IPS-18a (cell line): ENCODE data around the gene MAMDC2.
"Not testable (repeated sequence)": the region's sequence is repeated elsewhere in the genome, so short reads cannot be mapped to it uniquely, and the experiment has no call there.

Experiments used
- H3K27ac ChIP-seq: one replicate; pipeline ENCODE4 v1.5.1; 2013; ENCODE audit warnings: low read length
- H3K27me3 ChIP-seq: one replicate; pipeline ENCODE4 v1.6.1; 2013; ENCODE audit warnings: mild to moderate bottlenecking, low read length; ENCODE audit not compliant: control insufficient read depth, insufficient read depth
- H3K36me3 ChIP-seq: one replicate; pipeline ENCODE4 v1.6.1; 2013; ENCODE audit warnings: low read depth, low read length; ENCODE audit not compliant: control insufficient read depth
- H3K4me1 ChIP-seq: one replicate; pipeline ENCODE4 v1.6.1; 2013; ENCODE audit warnings: low read depth, low read length; ENCODE audit not compliant: control insufficient read depth
- H3K4me3 ChIP-seq: one replicate; pipeline ENCODE4 v1.5.1; 2013; ENCODE audit warnings: low read length
- H3K9ac ChIP-seq: one replicate; pipeline ENCODE4 v1.6.1; 2013; ENCODE audit warnings: mild to moderate bottlenecking, low read length, moderate library complexity
- H3K9me3 ChIP-seq: one replicate; pipeline ENCODE4 v1.6.1; 2013; ENCODE audit warnings: low read depth, low read length; ENCODE audit not compliant: control insufficient read depth

MAMDC2 gene

DNA sequence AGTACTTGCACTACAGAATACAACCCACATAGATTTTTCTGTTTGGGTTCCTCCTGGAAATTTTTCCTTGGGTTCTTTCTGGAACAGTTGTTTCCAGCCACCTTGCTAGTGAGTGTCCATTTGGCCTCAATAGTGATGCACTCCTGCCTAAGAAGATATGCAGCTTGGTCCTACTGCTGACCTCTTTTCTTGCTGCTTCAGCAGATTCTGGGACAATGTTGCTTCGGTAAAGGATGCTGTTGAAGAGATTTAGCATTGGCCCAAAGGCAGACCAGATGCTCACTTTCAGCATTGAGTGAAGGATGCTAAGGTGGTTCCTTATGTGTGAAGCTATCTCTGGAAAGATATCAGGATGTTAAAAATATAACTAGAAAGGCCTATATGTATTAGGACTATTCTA is 128.9 kb downstream of the MAMDC2 start:
- no peak overlapping the region for H3K27ac ChIP-seq
- H3K9me3 ChIP-seq: no peaks in the 10 kb centered on the region
- H3K4me3 ChIP-seq: no peak overlapping the region
- no peaks in the 10 kb centered on the region for H3K27me3 ChIP-seq
- H3K9ac ChIP-seq: no peak overlapping the region
- H3K36me3 ChIP-seq: no peaks in the 10 kb centered on the region
- H3K4me1 ChIP-seq: no peaks in the 10 kb centered on the region

DNA sequence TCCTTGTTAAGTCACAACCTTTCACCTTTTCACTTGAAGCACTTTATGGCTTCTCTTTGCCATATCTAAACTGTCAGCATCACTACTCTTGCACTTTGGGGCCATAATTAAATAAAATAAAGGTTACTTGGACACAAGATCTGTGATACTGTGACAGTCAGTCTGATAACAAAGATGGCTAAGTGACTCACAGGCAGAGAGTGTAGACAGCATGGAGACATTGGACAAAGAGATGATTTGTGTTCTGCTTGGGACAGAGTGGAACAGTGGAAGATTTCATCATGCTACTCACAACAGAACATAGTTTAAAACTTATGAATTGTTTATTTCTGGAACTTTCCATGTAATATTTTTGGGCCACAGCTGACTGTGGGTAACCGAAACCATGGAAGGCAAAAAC is 133.5 kb downstream of the MAMDC2 start:
- Histone ChIP-seq H3K36me3 (no peaks in the 10 kb centered on the region), H3K27ac (no peak overlapping the region), H3K9me3 (no peaks in the 10 kb centered on the region), H3K4me1 (no peaks in the 10 kb centered on the region), H3K9ac (no peak overlapping the region), H3K4me3 (no peak overlapping the region), H3K27me3 (no peaks in the 10 kb centered on the region)

DNA sequence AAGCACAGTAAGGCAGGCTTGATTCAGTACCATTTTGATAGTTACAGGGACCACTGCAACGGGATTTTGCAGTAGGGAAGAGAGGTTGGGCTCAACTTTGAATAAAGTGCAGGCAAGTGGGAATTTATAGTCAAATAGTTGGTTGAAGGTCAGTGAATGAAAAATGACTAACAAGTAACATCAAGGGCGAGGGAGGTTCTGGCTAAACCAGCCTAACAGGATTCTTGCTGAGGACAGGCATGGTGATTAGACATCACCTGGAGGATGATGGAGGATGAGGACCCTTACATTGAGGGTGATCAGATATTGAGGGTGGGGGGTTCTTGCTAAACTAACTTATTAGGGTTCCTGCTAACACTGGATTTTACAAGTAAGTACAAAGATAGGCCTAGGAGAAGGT is 149.1 kb downstream of the MAMDC2 start:
- Histone ChIP-seq H3K9me3 (no peaks in the 10 kb centered on the region), H3K9ac (no peak overlapping the region), H3K4me1 (no peaks in the 10 kb centered on the region), H3K4me3 (no peak overlapping the region), H3K27ac (no peak overlapping the region), H3K36me3 (no peaks in the 10 kb centered on the region), H3K27me3 (no peaks in the 10 kb centered on the region)

DNA sequence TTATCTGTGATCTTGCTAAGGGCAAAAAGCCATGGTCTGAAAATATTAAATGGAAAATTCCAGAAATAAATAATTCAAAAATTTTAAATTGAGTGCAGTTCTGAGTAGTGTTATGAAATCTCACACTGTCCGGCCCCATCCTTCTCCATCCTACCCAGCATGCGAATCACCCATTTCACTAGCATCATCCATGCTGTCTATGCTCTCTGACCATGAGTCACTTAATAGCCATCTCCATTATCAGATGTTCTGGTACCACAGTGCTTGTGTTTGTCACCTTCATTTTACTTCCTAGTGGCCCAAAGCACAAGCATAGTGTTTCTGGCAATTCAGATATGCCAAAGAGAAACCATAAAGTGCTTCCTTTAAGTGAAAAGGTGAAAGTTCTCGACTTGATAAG is 151.8 kb downstream of the MAMDC2 start:
- Histone ChIP-seq H3K4me1 (no peaks in the 10 kb centered on the region), H3K9me3 (no peaks in the 10 kb centered on the region), H3K9ac (no peak overlapping the region), H3K27ac (no peak overlapping the region), H3K4me3 (no peak overlapping the region), H3K27me3 (no peaks in the 10 kb centered on the region), H3K36me3 (no peaks in the 10 kb centered on the region)

DNA sequence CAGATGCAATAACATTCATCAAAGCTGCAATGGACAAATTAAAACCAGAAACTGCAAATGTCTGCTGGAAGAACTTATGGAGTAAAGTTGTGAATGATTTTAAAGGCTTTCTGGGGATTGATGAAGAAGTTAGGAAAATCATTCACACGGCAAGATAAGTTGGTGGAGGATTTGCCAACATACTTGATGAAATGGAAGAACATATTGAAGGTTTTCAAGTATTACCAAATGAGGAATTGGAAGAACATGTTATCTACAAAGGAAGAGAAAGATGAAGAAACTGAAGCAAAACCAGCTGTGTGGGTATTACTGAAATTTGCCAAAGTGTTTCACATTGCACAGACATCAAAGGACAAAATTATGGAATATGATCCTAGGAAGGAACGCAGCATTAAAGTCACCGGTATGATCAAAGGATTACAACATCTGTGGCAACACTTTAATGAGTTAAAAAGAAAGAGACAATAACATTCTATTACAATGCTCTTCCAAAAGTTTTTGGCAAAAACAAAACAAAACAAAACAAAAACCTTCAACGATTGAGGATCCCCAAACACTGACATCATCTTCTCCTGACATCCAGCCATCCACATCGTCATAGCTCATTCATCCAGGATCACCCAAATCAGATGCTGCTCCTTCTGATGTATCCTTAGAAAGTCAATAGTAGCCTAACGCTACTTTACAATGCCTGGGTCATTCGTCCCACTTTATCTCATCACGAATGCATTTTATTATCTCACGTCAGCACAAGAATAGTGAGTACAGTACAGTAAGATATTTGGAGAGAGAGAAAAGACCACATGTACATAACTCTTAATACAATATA is 153.8 kb downstream of the MAMDC2 start:
- no peaks in the 10 kb centered on the region for H3K36me3 ChIP-seq
- no peak overlapping the region for H3K9ac ChIP-seq
- H3K4me1 ChIP-seq: no peaks in the 10 kb centered on the region
- no peak overlapping the region for H3K27ac ChIP-seq
- no peaks in the 10 kb centered on the region for H3K9me3 ChIP-seq
- no peaks in the 10 kb centered on the region for H3K27me3 ChIP-seq
- no peak overlapping the region for H3K4me3 ChIP-seq

DNA sequence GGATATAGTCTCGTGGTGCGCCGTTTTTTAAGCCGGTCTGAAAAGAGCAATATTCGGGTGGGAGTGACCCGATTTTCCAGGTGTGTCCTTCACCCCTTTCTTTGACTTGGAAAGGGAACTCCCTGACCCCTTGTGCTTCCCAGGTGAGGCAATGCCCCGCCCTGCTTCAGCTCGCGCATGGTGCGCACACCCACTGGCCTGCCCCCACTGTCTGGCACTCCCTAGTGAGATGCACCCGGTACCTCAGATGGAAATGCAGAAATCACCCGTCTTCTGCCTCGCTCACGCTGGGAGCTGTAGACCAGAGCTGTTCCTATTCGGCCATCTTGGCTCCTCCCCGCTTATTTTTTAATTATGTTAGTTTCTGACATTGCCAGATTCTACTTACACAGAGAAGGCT is 161.1 kb downstream of the MAMDC2 start:
- H3K36me3 ChIP-seq, H3K27ac ChIP-seq, H3K27me3 ChIP-seq, H3K4me1 ChIP-seq, H3K9me3 ChIP-seq, H3K4me3 ChIP-seq, H3K9ac ChIP-seq: not testable (repeated sequence)

DNA sequence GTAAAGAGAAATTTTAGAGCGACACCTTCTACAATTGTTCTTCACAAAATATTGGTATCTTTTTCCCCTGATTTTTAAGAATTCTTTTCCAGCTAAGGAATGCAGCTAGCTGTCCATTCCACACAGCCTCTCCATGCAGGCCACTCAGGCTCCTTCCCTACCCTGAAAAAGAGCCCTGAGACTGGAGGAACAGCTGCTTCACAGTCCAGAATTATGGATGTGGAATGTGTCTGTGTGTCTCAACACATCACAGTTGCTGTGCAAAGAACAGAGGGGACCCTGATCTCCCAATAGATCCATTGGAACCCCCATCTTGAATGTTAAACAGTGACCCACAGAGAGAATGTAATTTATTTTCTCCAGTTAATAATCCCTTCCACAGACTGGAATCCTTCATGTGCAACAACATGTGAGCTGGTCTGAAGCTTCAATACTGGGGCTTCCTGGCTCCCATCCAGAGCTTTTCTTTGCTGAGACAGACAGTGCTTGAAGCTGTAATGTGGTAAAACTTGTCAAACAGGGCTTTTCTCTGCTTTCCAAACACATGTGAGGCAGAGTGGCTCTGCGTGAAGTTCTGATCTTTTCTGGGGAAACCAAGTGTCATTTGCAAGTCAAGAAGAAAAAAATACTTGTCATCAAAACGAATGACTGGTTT is 161.8 kb downstream of the MAMDC2 start:
- H3K9ac ChIP-seq: no peak overlapping the region
- peaks cover 8% of the 10 kb centered on the region for H3K4me1 ChIP-seq
- H3K27ac ChIP-seq: no peak overlapping the region
- H3K9me3 ChIP-seq: no peaks in the 10 kb centered on the region
- no peaks in the 10 kb centered on the region for H3K36me3 ChIP-seq
- H3K4me3 ChIP-seq: no peak overlapping the region
- H3K27me3 ChIP-seq: no peaks in the 10 kb centered on the region

DNA sequence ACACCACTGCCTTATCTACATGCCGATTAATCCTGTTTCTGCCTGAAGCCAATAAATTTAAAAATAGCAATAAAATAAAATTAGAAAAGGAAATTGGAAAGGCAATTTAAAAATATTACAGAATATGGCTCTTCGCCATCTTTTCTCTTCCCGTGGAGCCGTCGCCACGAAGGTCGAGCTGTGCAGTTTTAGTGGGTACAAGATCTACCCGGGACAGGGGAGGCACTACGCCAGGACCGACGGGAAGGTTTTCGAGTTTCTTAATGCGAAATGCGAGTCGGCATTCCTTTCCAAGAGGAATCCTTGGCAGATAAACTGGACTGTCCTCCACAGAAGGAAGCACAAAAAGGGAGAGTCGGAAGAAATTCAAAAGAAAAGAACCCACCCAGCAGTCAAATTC is 173.4 kb downstream of the MAMDC2 start:
- Histone ChIP-seq H3K27ac (no peak overlapping the region), H3K9me3 (peaks cover 6% of the 10 kb centered on the region), H3K27me3 (no peaks in the 10 kb centered on the region), H3K36me3 (no peaks in the 10 kb centered on the region), H3K4me3 (no peak overlapping the region), H3K4me1 (no peaks in the 10 kb centered on the region), H3K9ac (no peak overlapping the region)

DNA sequence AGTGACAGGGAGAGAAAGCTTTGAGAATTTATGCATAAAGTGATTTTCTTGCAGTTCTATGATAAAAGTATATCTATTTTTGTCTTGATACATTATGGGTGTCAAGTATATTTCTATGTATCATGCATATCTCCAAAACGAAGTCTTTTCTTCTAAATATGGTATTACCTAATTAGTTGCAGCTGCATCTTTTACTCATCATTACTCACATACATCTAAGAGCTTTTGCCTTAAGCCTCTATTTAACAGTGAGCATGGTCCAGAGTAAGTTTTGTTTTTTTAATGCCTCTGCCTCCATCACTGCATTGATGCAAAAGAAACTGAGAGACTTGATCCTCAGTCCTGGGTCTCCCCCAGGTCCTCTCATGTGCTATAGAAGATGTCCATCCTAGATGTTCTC is 175.1 kb downstream of the MAMDC2 start:
- Histone ChIP-seq H3K4me1 (no peaks in the 10 kb centered on the region), H3K36me3 (no peaks in the 10 kb centered on the region), H3K27ac (no peak overlapping the region), H3K27me3 (no peaks in the 10 kb centered on the region), H3K9ac (no peak overlapping the region), H3K9me3 (no peaks in the 10 kb centered on the region), H3K4me3 (no peak overlapping the region)

DNA sequence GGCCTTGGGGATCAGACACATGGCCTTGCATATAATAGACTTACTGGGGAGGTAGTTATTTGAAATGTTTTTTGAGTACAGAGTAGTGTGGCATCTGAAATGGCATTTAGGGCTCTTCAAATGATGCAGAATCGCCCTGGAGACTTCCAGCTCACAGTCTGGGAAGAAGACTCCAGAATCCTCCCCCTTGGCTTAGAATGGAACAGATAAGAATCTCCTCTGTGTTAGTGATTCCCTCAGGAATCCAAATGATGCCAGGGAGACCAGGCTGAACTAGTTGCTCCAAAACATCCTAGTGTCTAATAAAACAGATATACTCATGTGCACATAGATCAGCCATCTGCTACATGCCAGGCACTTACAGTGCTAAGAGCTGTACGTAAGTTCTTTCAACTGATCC is 176.6 kb downstream of the MAMDC2 start:
- Histone ChIP-seq H3K9me3 (no peaks in the 10 kb centered on the region), H3K9ac (no peak overlapping the region), H3K27ac (no peak overlapping the region)

DNA sequence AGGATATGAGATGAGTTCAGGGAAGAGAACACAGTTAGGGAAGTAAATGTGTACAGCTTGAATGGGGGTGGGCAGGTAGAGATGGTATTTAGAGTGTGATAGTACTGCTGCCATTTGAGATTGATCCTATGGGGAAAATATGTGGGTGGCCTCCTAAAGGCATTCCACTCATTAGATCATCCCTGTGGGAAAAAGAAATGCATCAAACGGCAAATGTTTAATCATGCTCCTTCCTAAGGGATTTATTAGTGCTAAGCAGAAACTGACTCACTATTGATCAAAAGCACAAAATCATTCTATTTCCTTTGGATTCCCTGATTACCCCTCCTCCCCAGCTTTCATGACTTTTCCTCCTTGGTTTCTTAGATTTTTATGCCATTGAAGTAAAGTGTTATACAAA is 178.7 kb downstream of the MAMDC2 start:
- Histone ChIP-seq H3K27ac (no peak overlapping the region), H3K27me3 (no peaks in the 10 kb centered on the region), H3K9ac (no peak overlapping the region)

More for the DNA sequence above, 176.6 kb downstream of the MAMDC2 start:
- Histone ChIP-seq H3K4me3 (no peak overlapping the region), H3K36me3 (no peaks in the 10 kb centered on the region), H3K4me1 (no peaks in the 10 kb centered on the region), H3K27me3 (no peaks in the 10 kb centered on the region)

DNA sequence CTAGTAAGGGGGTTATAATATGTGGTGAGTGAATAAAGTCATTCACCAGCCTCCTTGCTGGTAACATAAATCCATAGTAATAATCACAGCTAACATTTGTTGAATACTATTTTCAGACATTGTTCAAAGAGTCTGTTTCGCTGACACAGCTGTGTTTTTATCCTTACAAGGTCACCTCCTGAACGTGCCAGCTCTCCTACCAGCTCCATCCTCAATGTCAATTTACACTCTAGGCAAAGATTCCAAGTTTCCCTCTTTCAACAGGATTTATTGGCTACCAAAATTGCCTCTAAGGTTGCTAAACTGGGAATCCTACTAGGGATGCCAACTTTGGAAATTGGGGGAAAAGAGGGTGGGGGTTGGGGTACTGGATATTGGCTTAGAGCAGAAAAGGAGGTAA is 184.5 kb downstream of the MAMDC2 start:
- no peaks in the 10 kb centered on the region for H3K4me1 ChIP-seq
- H3K27me3 ChIP-seq: no peaks in the 10 kb centered on the region
- no peak overlapping the region for H3K9ac ChIP-seq
- no peak overlapping the region for H3K27ac ChIP-seq
- no peaks in the 10 kb centered on the region for H3K36me3 ChIP-seq
- no peaks in the 10 kb centered on the region for H3K9me3 ChIP-seq
- H3K4me3 ChIP-seq: no peak overlapping the region

More for the DNA sequence above, 178.7 kb downstream of the MAMDC2 start:
- Histone ChIP-seq H3K4me1 (no peaks in the 10 kb centered on the region), H3K36me3 (no peaks in the 10 kb centered on the region), H3K4me3 (no peak overlapping the region), H3K9me3 (no peaks in the 10 kb centered on the region)
